HG02642 (cell line): ENCODE measurements around the gene EGFLAM.

Experiments used
- ATAC-seq: cut with Tn5 transposase; IDR thresholded peaks from one replicate; pipeline ENCODE4 v1.9.1; 2021; ENCODE audit warnings: mild to moderate bottlenecking; ENCODE audit not compliant: unreplicated experiment, poor library complexity

EGFLAM gene

GRCh38 chr5:38258319-38259061 lies at the start of gene EGFLAM:
EGFLAM (plus strand) TSS chr5:38258559; CDS start chr5:38258755, 196 bp downstream.
- no peak for ATAC-seq

- ATAC-seq = no peak
These were observed 49.5 kb upstream of the EGFLAM start for GRCh38 chr5:38208782-38209378.

GRCh38 chr5:38210676-38211353 lies 47.5 kb upstream of the EGFLAM start:
- no peak for ATAC-seq

GRCh38 chr5:38211354-38211710 lies 47.0 kb upstream of the EGFLAM start:
- ATAC-seq = no peak

GRCh38 chr5:38212307-38212706 lies 46.1 kb upstream of the EGFLAM start:
- ATAC-seq = no peak

GRCh38 chr5:38226091-38226490 lies 32.3 kb upstream of the EGFLAM start:
- no peak for ATAC-seq

GRCh38 chr5:38228914-38229313 lies 29.4 kb upstream of the EGFLAM start:
- ATAC-seq = no peak

- ATAC-seq = no peak
These were observed 23.6 kb upstream of the EGFLAM start for GRCh38 chr5:38234737-38235136.

- ATAC-seq = no peak
These were observed 20.7 kb upstream of the EGFLAM start for GRCh38 chr5:38237681-38238080.

GRCh38 chr5:38240212-38240611 lies 18.1 kb upstream of the EGFLAM start:
- ATAC-seq = no peak

GRCh38 chr5:38241655-38242054 lies 16.7 kb upstream of the EGFLAM start:
- no peak for ATAC-seq

GRCh38 chr5:38245307-38245706 lies 13.1 kb upstream of the EGFLAM start:
- ATAC-seq = no peak

GRCh38 chr5:38249301-38249700 lies 9.1 kb upstream of the EGFLAM start:
- no peak for ATAC-seq

- ATAC-seq = no peak
These were observed 8.5 kb upstream of the EGFLAM start for GRCh38 chr5:38249812-38250211.

GRCh38 chr5:38250763-38251448 lies 7.5 kb upstream of the EGFLAM start:
- no peak for ATAC-seq

- ATAC-seq = no peak
These were observed 4.6 kb upstream of the EGFLAM start for GRCh38 chr5:38253759-38254158.

- ATAC-seq = no peak
These were observed 884 bp upstream of the EGFLAM start for GRCh38 chr5:38257308-38258041.

GRCh38 chr5:38258042-38258318 lies 379 bp upstream of the EGFLAM start:
- no peak for ATAC-seq

GRCh38 chr5:38259062-38259808 lies 876 bp downstream of the EGFLAM start:
- ATAC-seq = no peak

GRCh38 chr5:38259809-38260160 lies 1.4 kb downstream of the EGFLAM start:
- ATAC-seq = no peak
